ENCODE results near the gene WFIKKN2. TPM values are rescaled to one million over a fixed set of nuclear protein-coding genes. Genes with fewer than 3 reads are reported as not detected.
"Not testable (repeated sequence)": the region's sequence is repeated elsewhere in the genome, so short reads cannot be mapped to it uniquely, and the experiment has no call there.

WFIKKN2 gene
- total and polyA plus RNA-seq, 2 donors (not counting 1 experiment from before 2014, with no cell fraction given), result 0.02 to 0.33 TPM

DNA sequence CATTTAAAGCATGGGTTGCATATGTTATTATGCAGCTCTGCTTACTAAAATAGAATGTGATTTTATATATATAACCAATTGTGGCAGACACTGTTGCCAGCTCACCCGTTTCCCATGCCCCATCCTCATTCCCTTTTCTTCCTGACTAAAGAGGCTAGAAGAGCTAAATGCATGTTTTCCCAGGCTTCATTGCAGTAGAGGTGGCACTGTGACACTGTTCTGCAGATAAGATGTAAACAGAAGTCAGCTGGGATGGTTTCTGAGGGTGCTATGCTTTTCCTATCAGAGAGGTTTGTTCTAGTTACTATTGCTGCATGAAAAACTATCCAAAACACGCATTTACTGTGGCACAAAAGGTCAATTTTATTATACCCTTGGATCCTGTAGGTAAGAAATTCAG, 36.5 kb downstream of the WFIKKN2 start:
- Histone ChIP-seq H3K4me2 (ENCODE audit: extremely low read depth, insufficient read depth, low read length) (no peak overlapping the region), H4K20me1 (ENCODE audit: control insufficient read depth, extremely low read depth, insufficient read depth, low read length) (no peaks in the 10 kb centered on the region), H3K4me1 (ENCODE audit: control insufficient read depth, extremely low read depth, insufficient read depth, low read length) (peaks cover 5% of the 10 kb centered on the region), H3K79me2 (ENCODE audit: control insufficient read depth, insufficient read depth, low read length) (no peaks in the 10 kb centered on the region), H2AFZ (ENCODE audit: low read length) (no peak overlapping the region), H3K36me3 (ENCODE audit: control insufficient read depth, insufficient read depth, low read length) (no peaks in the 10 kb centered on the region), H3K4me3 (replicated peaks in 1 of 4; ENCODE audit: control extremely low read depth in 1 of 4, insufficient read depth in 1 of 4, low read depth in 3 of 4, low read length in 4 of 4) (no peak overlapping the region), H3K27ac (ENCODE audit: insufficient read depth, low read length) (no peak overlapping the region), H3K9ac (ENCODE audit: insufficient read depth, low read length) (no peak overlapping the region), H3K27me3 (ENCODE audit: control insufficient read depth, insufficient read depth, low read length) (no peaks in the 10 kb centered on the region), H3K9me3 (ENCODE audit: control insufficient read depth, insufficient read depth, low read depth, low read length) (no peaks in the 10 kb centered on the region)
- TF ChIP-seq, protein P1, sequence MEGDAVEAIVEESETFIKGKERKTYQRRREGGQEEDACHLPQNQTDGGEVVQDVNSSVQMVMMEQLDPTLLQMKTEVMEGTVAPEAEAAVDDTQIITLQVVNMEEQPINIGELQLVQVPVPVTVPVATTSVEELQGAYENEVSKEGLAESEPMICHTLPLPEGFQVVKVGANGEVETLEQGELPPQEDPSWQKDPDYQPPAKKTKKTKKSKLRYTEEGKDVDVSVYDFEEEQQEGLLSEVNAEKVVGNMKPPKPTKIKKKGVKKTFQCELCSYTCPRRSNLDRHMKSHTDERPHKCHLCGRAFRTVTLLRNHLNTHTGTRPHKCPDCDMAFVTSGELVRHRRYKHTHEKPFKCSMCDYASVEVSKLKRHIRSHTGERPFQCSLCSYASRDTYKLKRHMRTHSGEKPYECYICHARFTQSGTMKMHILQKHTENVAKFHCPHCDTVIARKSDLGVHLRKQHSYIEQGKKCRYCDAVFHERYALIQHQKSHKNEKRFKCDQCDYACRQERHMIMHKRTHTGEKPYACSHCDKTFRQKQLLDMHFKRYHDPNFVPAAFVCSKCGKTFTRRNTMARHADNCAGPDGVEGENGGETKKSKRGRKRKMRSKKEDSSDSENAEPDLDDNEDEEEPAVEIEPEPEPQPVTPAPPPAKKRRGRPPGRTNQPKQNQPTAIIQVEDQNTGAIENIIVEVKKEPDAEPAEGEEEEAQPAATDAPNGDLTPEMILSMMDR (conservative IDR thresholded peaks at IDR 0.05 in 1 of 2, IDR thresholded peaks at IDR 0.05 in 1 of 2; ENCODE audit: low read depth in 1 of 2, low read length in 2 of 2), result no peak
- TF ChIP-seq EZH2 (IDR thresholded peaks at IDR 0.05; ENCODE audit: low read length, missing control alignments), result no peak
- DNase-seq (ENCODE audit: low read depth in 2 of 2), result no peak

DNA sequence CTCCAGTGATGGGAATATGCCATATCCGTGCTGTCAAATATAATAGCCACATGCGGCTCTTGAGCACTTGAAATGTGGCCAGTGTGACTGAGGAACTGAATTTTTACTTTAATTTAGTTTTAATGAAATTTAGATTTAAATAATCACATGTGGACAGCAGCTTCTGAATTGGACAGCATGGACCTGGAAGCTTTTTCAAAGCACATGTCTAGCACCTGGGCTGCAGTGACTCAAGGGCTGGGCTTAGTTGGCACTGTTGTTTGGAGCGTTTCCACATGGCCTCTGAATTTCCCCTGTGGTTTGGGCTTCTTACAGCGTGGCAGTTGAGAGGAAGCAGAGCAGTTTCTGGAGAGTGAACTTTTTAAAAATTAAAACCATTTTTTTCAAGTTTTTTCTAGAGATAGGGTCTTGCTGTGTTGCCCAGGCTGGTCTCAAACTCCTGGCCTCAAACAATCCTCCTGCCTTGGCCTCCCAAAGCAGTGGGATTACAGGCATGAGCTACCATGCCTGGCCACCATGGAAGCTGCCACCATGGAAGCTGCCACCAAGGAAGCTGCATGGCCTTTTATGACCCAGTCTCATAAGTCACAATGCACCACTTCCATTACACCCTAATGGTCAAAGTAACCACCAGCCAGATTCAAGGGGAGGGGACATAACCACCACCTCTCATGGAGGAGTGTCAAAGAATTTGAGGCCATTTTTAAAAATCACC, 37.5 kb downstream of the WFIKKN2 start:
- H3K9ac ChIP-seq (ENCODE audit: insufficient read depth, low read length), result no peak overlapping the region
- peaks cover under 1% of the 10 kb centered on the region for H3K4me1 ChIP-seq (ENCODE audit: control insufficient read depth, extremely low read depth, insufficient read depth, low read length)
- H2AFZ ChIP-seq (ENCODE audit: low read length), result no peak overlapping the region
- no peaks in the 10 kb centered on the region for H3K36me3 ChIP-seq (ENCODE audit: control insufficient read depth, insufficient read depth, low read length)
- H3K4me2 ChIP-seq (ENCODE audit: extremely low read depth, insufficient read depth, low read length), result no peak overlapping the region
- no peaks in the 10 kb centered on the region for H3K79me2 ChIP-seq (ENCODE audit: control insufficient read depth, insufficient read depth, low read length)
- H4K20me1 ChIP-seq (ENCODE audit: control insufficient read depth, extremely low read depth, insufficient read depth, low read length), result no peaks in the 10 kb centered on the region
- TF ChIP-seq, protein P1 (conservative IDR thresholded peaks at IDR 0.05 in 1 of 2, IDR thresholded peaks at IDR 0.05 in 1 of 2; ENCODE audit: low read depth in 1 of 2, low read length in 2 of 2), result no peak
- TF ChIP-seq EZH2 (IDR thresholded peaks at IDR 0.05; ENCODE audit: low read length, missing control alignments), result no peak
- H3K9me3 ChIP-seq (ENCODE audit: control insufficient read depth, insufficient read depth, low read depth, low read length), result no peaks in the 10 kb centered on the region
- peak; percentile 48 to 63 for DNase-seq (ENCODE audit: low read depth in 2 of 2)
- no peaks in the 10 kb centered on the region for H3K27me3 ChIP-seq (ENCODE audit: control insufficient read depth, insufficient read depth, low read length)
- no peak overlapping the region for H3K4me3 ChIP-seq (replicated peaks in 1 of 4; ENCODE audit: control extremely low read depth in 1 of 4, insufficient read depth in 1 of 4, low read depth in 3 of 4, low read length in 4 of 4)
- H3K27ac ChIP-seq (ENCODE audit: insufficient read depth, low read length), result no peak overlapping the region

DNA sequence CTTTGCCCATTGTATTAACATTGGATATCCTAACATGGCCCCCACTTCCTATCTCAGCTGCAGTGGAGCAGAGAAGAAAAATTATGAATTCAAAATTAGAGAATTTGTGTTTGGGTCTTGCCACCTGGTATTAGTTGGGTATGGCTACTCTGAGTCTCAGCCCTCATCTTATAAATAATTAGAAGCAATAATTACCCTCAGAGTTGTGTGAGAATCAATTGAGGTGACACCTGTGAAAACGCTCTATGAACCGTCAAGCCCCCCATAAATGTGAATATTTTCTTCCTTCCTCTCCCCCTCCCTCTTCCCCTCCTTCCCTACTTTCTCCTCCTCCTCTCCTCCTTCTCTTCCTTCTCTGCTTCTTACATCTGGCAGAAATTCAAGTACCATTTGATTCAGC, 39.7 kb downstream of the WFIKKN2 start:
- TF ChIP-seq EZH2 (IDR thresholded peaks at IDR 0.05; ENCODE audit: low read length, missing control alignments), result no peak
- TF ChIP-seq, protein P1 (conservative IDR thresholded peaks at IDR 0.05 in 1 of 2, IDR thresholded peaks at IDR 0.05 in 1 of 2; ENCODE audit: low read depth in 1 of 2, low read length in 2 of 2), result no peak
- DNase-seq (ENCODE audit: low read depth in 2 of 2), result no peak
- no peak overlapping the region for H3K27ac ChIP-seq (ENCODE audit: insufficient read depth, low read length)
- no peaks in the 10 kb centered on the region for H3K27me3 ChIP-seq (ENCODE audit: control insufficient read depth, insufficient read depth, low read length)
- H3K36me3 ChIP-seq (ENCODE audit: control insufficient read depth, insufficient read depth, low read length), result no peaks in the 10 kb centered on the region
- no peak overlapping the region for H3K9ac ChIP-seq (ENCODE audit: insufficient read depth, low read length)
- no peak overlapping the region for H2AFZ ChIP-seq (ENCODE audit: low read length)
- H3K9me3 ChIP-seq (ENCODE audit: control insufficient read depth, insufficient read depth, low read depth, low read length), result no peaks in the 10 kb centered on the region
- no peaks in the 10 kb centered on the region for H4K20me1 ChIP-seq (ENCODE audit: control insufficient read depth, extremely low read depth, insufficient read depth, low read length)
- H3K4me1 ChIP-seq (ENCODE audit: control insufficient read depth, extremely low read depth, insufficient read depth, low read length), result no peaks in the 10 kb centered on the region
- H3K4me3 ChIP-seq (replicated peaks in 1 of 4; ENCODE audit: control extremely low read depth in 1 of 4, insufficient read depth in 1 of 4, low read depth in 3 of 4, low read length in 4 of 4), result no peak overlapping the region
- no peak overlapping the region for H3K4me2 ChIP-seq (ENCODE audit: extremely low read depth, insufficient read depth, low read length)
- no peaks in the 10 kb centered on the region for H3K79me2 ChIP-seq (ENCODE audit: control insufficient read depth, insufficient read depth, low read length)

DNA sequence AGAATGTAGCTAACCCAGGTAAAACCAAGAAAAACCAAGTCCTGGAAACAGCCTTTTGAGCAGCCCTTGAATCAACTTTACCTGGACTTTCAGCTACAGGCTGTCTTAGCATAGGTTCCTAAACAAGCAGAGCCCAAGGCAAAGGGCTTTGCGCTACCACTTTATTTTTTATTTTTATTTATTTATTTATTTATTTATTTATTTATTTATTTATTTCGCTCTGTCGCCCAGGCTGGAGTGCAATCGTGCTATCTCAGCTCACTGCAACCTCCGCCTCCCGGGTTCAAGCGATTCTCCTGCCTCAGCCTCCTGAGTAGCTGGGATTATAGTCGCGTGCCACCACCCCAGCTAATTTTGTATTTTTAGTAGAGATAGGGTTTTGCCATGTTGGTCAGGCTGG, 41.7 kb downstream of the WFIKKN2 start:
- H3K36me3 ChIP-seq (ENCODE audit: control insufficient read depth, insufficient read depth, low read length); H3K9ac ChIP-seq (ENCODE audit: insufficient read depth, low read length); H3K79me2 ChIP-seq (ENCODE audit: control insufficient read depth, insufficient read depth, low read length); H3K4me3 ChIP-seq (replicated peaks in 1 of 4; ENCODE audit: control extremely low read depth in 1 of 4, insufficient read depth in 1 of 4, low read depth in 3 of 4, low read length in 4 of 4); H2AFZ ChIP-seq (ENCODE audit: low read length); H3K4me2 ChIP-seq (ENCODE audit: extremely low read depth, insufficient read depth, low read length); H3K27ac ChIP-seq (ENCODE audit: insufficient read depth, low read length); H3K9me3 ChIP-seq (ENCODE audit: control insufficient read depth, insufficient read depth, low read depth, low read length); H4K20me1 ChIP-seq (ENCODE audit: control insufficient read depth, extremely low read depth, insufficient read depth, low read length); H3K4me1 ChIP-seq (ENCODE audit: control insufficient read depth, extremely low read depth, insufficient read depth, low read length); DNase-seq (ENCODE audit: low read depth in 2 of 2); H3K27me3 ChIP-seq (ENCODE audit: control insufficient read depth, insufficient read depth, low read length): not testable (repeated sequence)
